HG03439 (cell line): ENCODE measurements around the gene C9orf43.
A peak's percentile ranks its signal among the peaks of the same experiment; 100 is the strongest.
"Not testable (repeated sequence)": the region's sequence is repeated elsewhere in the genome, so short reads cannot be mapped to it uniquely, and the experiment has no call there.

ENCODE experiments used
- ATAC-seq: cut with Tn5 transposase; IDR thresholded peaks from one replicate; pipeline ENCODE4 v1.9.1; 2021; ENCODE audit warnings: mild to moderate bottlenecking, moderate library complexity; ENCODE audit not compliant: unreplicated experiment

The C9orf43 gene

DNA sequence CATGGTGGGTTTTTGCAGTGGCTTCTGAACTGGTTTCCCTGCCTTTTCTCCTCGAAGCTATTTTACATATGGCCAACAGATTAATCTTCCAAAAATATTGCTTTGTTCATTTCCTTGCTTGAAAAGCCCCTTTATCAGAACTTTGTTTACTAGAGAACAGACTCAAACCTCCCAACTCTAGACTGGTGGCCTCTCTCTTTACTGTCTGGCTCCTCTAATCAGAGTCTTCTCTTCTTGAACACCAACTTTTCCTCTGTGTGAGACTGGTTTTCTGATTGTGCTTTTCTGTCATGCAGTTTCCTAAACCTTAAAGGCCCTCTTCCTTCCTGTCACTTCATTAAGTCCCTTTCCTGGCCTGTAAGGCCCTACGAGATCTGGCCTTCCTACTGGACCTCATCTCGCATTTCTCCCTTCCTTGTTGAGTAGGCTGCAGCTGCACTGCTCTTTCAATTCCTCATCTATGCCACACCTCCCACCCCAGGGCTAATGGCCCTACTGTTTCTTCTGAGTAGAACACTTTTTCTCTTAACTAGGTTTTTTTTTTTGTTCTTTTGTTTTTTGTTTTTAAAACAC lies 5.7 kb downstream of the C9orf43 start:
- ATAC-seq = peak; percentile 78

DNA sequence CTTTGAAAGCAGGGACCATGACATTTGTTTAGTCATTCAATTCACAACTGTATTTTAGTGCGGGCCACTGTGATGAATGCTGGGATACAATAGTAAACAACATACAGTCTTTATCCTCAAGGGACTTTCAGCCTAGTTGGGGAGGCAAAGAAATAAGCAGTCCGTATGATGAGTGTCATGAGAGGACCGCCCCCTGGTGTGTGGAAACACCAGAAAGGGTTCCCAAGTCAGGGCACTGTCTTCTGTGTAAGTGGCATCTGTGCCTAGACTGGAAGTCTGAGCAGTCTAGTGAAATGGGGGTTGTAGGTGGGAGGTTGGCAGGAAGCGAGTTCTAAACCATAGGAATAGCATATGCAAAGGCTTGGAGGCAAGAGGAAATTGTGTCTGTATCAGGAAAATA lies 6.8 kb downstream of the C9orf43 start:
- no peak for ATAC-seq

DNA sequence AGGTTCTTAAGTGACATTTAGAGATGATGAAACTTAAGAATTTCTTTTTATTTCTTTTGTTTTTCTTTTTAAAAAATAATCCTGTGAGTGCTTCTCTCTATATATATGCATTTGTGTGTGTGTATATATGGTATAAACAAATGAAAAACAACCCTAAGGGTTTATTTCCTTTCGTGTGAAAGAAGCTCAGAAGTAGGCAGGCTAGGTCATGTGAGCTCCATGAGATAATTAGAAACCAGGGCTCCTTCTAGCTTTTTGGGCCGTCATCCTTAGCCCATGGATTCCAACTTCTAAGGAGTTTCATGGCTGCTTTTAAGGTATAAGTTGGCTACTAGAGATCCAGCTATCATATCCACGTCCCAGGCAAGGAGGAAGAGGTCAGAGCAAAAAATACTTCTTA lies 11.2 kb downstream of the C9orf43 start:
- no peak for ATAC-seq

DNA sequence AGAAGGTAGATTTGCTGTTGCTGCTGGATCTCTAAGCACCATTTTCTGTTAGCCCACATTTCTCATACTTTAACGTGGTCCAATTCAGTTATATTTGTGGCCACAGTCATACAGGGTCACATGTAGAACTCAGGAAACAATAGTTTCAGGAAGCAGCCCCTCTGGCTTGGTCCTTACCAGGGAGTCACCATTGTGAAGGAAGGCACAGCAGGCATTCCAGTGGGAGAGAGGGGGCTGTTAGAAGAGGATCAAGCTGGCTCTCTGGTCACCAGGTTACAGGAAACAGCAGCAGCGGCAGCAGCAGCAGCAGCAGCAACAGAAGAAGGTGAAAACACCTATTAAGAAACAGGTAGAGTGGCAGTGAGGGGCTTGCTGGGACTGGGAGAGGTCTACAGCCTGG lies 14.5 kb downstream of the C9orf43 start:
- ATAC-seq = no peak

DNA sequence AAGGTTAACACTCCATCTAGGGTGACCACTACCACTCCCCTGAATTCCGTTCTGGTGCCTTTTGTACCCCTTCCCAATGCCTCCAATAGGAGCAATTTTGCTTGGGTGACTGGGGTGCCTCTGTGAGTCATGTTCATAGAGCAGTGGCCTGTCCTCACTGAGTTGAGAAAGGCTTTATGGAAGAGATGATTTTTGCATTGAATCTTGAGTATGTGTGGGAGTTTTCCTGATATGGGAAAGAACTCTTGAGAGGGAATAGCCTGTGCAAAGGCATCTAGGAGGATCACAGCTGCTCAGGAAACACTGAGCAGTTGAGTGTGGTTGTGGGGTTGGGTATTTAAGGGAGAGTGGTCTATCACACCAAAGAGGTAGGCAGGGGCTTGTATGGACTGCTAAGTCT lies 16.2 kb downstream of the C9orf43 start:
- ATAC-seq = no peak

DNA sequence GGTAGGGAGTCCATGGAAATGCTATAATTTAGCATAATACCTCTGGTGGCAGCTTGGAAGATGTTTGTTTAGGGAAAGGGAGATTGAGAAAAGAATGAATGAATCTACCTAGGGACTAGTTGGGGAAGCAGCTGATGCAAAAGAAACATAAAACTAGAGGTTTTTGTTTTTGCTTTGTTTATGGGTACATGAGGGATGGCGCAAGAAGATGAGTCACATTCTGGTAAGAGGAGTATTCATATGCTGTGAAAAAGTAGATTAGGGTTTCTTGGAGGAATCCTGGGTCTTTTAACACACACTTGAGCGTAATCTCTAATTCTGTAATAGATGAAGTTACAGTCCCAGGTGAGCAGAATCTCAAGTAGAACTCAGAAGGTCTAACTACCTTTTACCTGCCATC lies 17.1 kb downstream of the C9orf43 start:
- ATAC-seq = no peak

DNA sequence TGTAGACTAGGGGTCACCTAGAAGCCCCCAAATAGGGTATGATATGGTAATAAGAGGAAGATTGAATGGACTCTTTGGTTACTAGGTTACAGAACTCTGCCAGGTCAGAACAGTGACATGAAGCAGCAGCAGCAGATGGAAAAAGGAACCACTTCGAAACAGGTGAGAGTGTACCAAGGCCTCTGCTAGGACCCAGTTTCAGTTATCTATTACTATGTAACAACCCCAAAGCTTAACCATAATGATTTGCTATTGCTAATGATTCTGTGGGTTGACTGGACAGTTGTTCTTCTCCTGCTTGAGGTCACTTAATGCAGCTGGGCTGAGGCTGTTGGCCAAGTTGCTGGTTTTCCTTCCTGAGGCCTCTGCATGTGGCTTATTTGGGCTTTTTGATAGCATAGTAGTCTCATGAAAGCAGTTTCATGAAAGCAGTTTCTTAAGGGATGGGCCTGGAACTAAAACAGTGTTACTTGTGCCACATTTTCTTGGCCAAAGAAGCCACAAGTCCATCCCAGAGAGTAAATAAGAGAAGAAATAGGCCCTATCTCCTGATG lies 17.6 kb downstream of the C9orf43 start:
- ATAC-seq = no peak

DNA sequence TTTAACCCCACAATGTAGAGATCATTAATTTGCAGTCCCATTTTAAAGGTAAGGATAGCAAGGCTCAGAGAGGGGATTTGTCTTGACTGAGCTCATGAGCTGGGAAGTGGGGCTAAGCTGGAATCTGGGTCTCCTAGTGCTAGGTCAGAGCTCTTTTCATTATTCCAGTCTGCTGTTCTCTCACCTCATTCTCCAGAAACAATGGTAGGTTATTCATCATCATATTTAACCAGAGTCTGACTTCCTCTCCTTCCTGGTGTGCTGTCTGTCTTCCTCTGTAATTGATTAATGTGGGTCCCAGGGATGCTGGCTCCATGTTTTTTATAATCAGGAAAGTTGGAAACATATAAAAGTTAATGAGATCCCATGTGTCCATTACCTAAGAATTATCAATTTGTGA lies 20.6 kb downstream of the C9orf43 start:
- no peak for ATAC-seq

DNA sequence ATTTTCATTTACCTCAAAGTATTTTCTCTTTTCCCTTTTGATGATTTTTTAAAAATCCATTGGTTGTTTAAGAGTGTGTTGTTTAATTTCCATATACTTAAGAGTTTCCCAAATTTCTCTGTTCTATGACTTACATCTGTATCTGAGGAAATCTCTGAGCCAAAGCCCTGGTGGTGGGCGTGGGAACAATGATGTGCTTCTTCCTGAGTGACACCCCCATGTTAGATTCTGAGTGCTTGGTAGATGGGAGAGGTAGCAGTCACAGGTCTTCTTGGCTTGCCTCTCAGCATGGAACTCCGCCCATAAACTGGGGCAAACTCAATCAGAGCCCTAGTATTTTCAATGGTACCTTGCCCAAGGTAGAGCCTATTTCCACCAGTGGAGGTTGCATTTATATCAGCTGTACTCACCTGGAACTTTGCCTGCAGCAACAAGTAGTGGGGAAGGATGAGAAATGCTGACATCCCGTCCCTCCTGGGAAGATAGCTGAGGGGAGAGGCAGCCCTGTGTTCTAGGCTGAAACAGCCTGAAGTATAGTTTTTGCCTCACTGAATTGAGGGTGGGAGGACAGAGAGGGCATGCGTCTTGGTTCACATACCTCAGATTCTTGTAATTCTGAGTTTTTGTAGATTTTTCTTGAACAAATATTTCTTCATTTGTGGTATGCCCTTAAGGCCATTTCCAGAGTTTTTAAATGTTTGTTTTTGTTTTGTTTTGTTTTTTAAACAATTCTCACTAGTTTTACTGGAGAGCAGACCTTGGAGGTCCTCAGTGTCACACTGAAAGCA lies 26.4 kb downstream of the C9orf43 start:
- no peak for ATAC-seq

DNA sequence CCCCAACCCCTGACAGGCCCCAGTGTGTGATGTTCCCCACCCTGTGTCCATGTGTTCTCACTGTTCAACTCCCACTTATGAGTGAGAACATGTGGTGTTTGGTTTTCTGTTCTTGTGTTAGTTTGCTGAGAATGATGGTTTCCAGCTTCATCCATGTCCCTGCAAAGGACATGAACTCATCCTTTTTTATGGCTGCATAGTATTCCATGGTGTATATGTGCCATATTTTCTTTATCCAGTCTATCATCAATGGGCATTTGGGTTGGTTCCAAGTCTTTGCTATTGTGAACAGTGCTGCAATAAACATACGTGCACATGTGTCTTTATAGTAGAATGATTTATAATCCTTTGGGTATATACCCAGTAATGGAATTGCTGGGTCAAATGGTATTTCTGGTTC lies 27.2 kb downstream of the C9orf43 start:
- ATAC-seq = not testable (repeated sequence)

DNA sequence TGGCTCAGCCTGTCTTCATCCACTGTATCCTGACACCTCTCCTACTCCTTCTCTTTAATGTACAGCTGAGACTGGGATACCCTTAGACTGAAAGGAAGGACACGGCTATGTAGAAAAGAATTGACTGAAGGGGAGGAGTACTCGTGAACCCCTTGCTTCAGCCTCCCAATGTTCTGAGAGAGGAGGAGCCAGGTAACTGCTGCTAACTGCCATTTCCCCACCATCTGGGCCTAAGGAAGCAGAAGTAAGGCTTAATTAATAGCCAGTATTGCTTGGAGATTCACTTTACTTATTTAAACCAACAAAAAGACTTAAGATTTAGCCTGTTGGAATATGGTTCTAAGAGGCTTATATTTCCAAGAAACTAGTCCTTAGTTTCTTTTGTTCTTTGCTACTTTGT lies 34.2 kb downstream of the C9orf43 start:
- ATAC-seq = no peak

DNA sequence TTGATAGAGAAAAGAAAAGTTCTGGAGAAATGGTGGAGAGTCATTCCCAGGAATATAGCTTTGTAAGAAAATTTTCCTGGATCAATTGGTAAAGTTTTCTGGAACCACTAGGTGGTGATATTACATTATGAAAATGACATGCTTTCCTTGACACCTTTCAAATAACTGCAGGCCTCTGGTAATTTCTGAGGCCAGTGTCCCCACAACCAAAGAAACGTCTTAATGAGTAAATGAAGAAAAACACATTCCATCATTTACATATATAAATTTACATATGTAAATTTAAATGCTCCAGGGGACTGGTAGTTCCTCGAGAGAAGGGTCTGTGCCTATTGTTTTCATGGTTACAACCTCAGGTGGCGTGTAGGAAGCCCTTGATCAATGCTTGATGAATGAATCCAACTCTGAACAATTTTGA lies 35.8 kb downstream of the C9orf43 start:
- no peak for ATAC-seq

DNA sequence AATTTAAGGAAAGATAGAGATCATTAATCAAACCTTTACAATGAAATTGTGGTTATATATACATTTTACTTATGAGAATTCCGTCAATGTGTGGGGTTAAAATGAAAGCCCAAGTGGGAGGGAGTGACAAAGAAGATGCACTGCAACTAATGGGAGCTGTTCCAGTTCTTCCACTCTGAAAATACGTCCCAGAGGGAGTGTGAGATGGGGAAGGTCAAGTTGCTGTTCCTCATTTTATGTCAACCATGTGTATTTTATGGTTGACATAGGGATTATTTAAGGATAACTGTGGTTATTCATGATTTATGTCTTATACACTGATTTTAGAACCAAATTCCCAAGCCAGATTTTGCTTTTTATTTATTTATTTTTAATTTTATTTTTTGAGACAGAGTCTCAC lies 38.8 kb downstream of the C9orf43 start:
- ATAC-seq = no peak

DNA sequence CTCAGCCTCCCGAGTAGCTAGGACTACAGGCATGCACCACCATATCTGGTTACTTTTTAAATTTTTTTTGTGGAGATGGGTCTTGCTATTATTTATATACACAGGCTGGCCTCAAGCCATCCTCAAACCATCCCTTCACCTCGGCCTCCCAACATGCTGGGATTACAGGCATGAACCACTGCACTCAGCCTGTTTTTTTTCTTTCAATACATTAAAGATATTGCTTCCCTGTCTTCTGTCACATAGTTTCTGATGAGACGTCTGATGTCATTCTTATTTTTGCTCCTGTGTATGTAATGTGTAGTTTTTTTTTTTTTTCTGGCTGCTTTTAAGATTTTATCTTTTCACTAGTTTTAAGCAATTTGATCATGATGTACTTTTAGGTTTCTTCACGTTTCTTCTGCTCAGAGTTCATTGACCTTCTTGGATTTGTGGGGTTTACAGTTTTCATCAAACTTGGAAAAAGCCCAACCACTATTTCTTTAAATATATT lies 41.6 kb downstream of the C9orf43 start:
- no peak for ATAC-seq

DNA sequence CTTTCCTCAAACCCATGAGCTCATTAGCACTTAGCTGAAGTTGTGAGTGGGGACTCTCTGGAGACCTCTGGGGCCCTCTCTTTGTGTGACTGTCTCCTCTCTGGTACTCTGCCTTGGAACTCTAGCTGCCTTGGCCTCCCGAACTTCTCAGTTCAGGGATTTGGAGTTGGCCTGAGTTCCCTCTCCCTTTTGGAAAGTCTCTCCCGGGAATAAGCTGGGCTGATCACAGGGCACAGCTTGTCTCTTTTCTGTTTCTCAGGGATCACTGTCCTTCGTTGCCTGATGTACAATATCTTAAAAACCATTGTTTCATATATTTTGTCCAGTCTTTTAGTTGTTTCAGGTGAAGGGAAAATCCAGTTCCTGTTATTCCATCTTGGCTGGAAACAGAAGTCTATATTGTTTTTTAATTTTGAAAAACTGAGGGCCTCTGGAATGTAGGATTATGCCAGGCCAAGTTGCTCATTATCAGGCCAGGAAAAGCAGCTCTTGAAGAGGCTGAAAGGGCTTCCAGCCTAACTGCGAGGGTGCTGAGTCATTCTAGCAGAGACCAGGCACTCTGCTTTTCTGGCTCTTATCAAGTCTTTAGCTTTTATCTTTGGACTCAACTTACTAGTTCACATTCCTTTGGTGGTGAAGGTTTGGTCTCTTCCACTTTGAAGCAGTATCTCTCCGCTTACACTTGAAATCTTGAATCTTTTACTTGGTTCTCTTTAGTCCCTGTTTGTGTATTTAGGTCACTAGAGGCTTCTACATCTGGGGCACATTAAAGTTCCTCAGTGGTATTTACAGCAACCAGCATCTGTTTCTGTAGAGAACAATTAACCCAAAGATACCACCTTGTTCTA lies 44.6 kb downstream of the C9orf43 start:
- ATAC-seq = no peak

DNA sequence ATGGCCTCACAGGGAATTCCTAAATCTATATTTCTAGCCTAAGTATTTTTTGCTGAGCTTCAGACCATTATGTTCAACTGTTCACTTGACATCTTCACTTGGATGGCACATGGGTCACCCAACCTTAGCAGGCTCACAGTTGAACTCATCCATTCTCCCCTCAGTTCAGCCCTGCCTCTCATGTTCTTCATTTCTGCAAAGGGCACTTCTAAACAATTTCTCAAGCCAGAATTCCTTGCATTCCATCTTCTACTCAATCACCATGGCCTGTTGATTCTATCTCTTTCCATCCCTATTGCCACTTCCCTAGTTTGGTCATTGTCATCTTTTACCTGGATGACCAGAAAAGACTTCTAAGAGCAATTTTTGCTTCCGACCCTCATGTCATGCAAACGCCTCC lies 45.7 kb downstream of the C9orf43 start:
- ATAC-seq = no peak

DNA sequence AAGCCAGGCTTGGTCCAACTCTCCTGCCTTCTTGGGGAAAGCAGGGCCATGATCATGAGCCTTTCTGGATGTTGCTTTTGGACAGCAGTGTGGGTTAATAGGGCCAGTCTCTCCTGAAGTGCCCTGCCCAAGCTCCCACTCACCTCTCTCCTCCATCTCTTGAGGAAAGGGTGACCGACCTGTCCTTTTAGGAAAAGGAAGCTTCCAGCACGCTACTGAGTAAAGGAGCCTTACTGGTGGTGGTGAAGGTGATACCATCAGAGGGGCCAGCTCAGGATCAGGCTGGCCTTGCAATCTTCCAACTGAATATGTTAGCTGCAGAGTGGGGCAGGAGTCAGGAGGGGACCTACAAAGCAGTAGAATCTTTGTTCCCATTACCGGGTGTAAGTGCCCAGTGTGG lies 50.7 kb downstream of the C9orf43 start:
- ATAC-seq = no peak

DNA sequence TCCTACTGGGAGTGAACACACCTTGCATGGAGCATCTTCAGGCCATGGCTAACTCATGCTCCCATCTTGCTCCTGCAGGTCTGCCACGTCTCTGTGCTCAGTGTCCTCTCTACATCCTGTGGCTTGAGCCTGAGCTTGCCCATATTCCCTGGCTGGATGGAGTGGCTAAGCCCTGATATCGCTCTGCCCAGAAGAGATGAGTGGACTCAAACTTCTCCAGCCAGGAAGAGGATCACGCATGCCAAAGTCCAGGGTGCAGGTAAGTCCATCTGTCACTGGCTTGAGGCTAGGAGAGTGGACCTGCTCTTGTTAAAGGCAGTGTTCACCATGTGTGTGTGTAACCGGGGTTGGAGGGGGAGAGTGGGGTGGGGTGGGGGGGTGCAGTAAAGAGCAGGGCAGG lies 51.4 kb downstream of the C9orf43 start:
- no peak for ATAC-seq

DNA sequence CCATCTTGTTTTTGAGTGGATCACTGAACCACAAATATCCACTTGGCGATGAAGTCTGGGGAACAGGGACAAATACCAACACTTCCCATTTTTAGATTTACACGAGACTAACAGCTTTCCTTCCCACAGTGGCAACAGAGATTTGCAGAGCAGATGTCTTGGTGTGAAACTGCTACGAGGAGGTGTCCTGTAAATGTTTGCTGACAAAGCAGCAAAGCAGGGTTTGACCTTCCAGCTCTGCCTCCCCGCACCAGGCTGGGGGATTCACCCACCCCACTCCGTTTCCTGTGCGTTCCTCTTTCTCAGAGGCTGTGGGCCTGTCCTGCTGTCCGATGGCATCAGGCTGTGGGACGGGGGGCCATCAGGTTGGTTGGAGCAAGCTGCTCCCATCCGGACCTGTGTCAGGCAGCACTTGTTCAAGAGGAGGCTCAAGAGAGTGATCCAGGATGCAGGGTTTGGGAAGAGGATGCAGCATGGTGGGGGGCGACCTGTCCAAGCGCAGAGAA lies 52.3 kb downstream of the C9orf43 start:
- ATAC-seq = no peak

DNA sequence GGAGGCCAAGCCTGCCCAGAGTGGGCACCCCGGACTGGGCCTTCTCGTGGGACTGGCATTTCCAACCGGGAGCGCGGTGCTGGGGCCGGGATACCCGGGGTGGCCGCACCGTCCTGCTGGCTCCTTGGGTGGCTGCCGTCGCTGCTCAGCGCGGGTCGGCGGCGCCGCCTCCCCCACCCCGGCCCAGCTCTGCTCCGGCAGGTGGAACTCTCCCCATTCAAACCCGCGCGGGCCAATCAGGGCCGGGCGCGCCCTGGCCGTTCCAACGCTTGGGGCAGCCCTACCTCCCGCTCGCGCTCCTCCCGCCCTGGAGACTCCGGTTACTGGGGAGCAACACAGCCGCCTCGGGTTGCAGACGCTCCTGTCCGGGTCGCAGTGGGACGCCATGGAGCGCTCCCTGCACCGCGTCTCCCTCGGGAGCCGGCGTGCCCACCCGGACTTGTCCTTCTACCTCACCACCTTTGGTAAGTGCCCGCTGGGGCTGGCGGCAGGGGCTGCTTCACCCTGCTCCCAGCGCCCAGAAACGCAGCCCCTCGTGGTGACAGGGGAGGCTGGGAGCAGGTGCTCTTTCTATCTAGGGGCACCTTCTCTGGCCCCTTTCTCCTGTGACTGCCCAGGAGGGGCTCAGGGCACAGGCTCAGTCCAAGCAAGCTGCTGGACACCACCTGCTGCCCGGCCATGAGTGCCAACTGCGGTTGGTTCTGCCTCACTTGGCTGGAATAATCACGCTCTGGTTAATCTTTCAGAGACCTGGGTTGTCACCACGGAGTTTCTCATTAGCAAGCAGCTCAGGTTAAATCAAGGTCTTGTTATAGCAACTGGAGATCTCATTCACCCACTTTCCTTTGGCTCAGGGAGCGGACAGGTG lies 53.1 kb downstream of the C9orf43 start, which contains the start of gene RGS3:
RGS3 (plus strand) TSS at position 310 of the 868 bp plus-strand sequence; CDS start at position 386, 76 bp downstream.
- ATAC-seq = no peak
